ENCODE data around the gene ADTRP. TPM values are rescaled to one million over a fixed set of nuclear protein-coding genes. Genes with fewer than 3 reads are reported as not detected.

The ADTRP gene
- total RNA-seq, 1 donor from 2014 or later = 0.90 TPM

Other genes starting within 250 kb of the ADTRP start
- 1.4 and 1.6 TPM in 2 replicates for gene TMEM170B, start 241.1 kb downstream of the ADTRP start, total RNA-seq
- 5.6 and 8.9 TPM in 2 replicates for gene HIVEP1, start 233.5 kb upstream of the ADTRP start, total RNA-seq